ENCODE measurements around the gene C5.
A peak's percentile ranks its signal among the peaks of the same experiment; 100 is the strongest.

The C5 gene

GRCh38 chr9:120937596-120937995 lies 112.5 kb downstream of the C5 start:
- DNase-seq = no peak

GRCh38 chr9:120937127-120937526 lies 112.9 kb downstream of the C5 start:
- no peak for DNase-seq

- DNase-seq = no peak
Observed at GRCh38 chr9:120936764-120937122, 113.3 kb downstream of the C5 start.

- DNase-seq = peak; percentile 86 to 87
Observed at GRCh38 chr9:120936011-120936763, 113.9 kb downstream of the C5 start.

- peak; percentile 96 to 98 for DNase-seq
Observed at GRCh38 chr9:120935383-120935857, 114.7 kb downstream of the C5 start.

GRCh38 chr9:120934281-120934680 lies 115.8 kb downstream of the C5 start:
- DNase-seq = no peak

- no peak for DNase-seq
Observed at GRCh38 chr9:120933310-120934055, 116.6 kb downstream of the C5 start.

GRCh38 chr9:120932086-120932823 lies 117.8 kb downstream of the C5 start:
- DNase-seq = no peak

- no peak for DNase-seq
Observed at GRCh38 chr9:120931231-120932085, 118.6 kb downstream of the C5 start.

- DNase-seq = no peak
Observed at GRCh38 chr9:120929229-120929791, 120.8 kb downstream of the C5 start.

- peak; percentile 46 to 65 for DNase-seq
Observed at GRCh38 chr9:120928483-120929228, 121.4 kb downstream of the C5 start.

GRCh38 chr9:120928015-120928482 lies 122.0 kb downstream of the C5 start:
- no peak for DNase-seq

GRCh38 chr9:120927269-120928014 lies 122.6 kb downstream of the C5 start:
- no peak for DNase-seq

GRCh38 chr9:120926397-120926928 lies 123.6 kb downstream of the C5 start, which contains the start of gene TRAF1:
Gene TRAF1 (minus strand): TSS chr9:120926796. CDS start chr9:120926075, 721 bp downstream.
- DNase-seq = no peak

- DNase-seq = no peak
Observed at GRCh38 chr9:120925535-120926396, 124.3 kb downstream of the C5 start.

- no peak for DNase-seq
Observed at GRCh38 chr9:120924698-120925534, 125.2 kb downstream of the C5 start.

GRCh38 chr9:120923620-120924328 lies 126.3 kb downstream of the C5 start:
- DNase-seq = no peak
